OCI-LY7 (cell line): ENCODE measurements around the gene CDR2L. TPM values are rescaled to one million over a fixed set of nuclear protein-coding genes. Genes with fewer than 3 reads are reported as not detected.

ENCODE experiments used
- BruUV-seq: library from RNA; stranded (reverse); fragments of 400-500 nt; replicated peaks from 2 replicates; lab custom pipeline; 2021; lab: Mats Ljungman, UMichigan
- CTCF ChIA-PET: fragments of 300-600 bp; sonication (Branson Sonifier 250); formaldehyde crosslinking; loops from one replicate; lab custom pipeline; 2022; ENCODE audit warnings: antibody characterized with exemption; ENCODE audit not compliant: unreplicated experiment; lab: Charles Lee
- POLR2A ChIA-PET: fragments of 300-600 bp; sonication (Branson Sonifier 250); formaldehyde crosslinking; loops from one replicate; lab custom pipeline; 2022; ENCODE audit warnings: antibody characterized with exemption; lab: Charles Lee
- DNase-seq: peaks from one replicate; pipeline ENCODE4 v3.0.0-alpha.2; 2015; ENCODE audit warnings: low spot score
- H2AFZ ChIP-seq: fragments of 200-600 bp; sonication (generic), shearing (Covaris generic); 2 replicates; pipeline ENCODE4 v1.6.1; 2014; ENCODE audit warnings: mild to moderate bottlenecking, antibody characterized with exemption, low read length, moderate library complexity
- H3K27ac ChIP-seq: fragments of 200-600 bp; sonication (generic); 2 replicates; pipeline ENCODE4 v1.5.1; 2014; ENCODE audit warnings: mixed run types, low read depth, mild to moderate bottlenecking, moderate library complexity, low read length, inconsistent platforms; ENCODE audit not compliant: poor library complexity, severe bottlenecking
- H3K36me3 ChIP-seq: fragments of 200-600 bp; sonication (generic); 2 replicates; pipeline ENCODE4 v1.6.1; 2014; ENCODE audit warnings: mild to moderate bottlenecking, antibody characterized with exemption, low read length, moderate library complexity, mixed read lengths; ENCODE audit not compliant: insufficient read depth
- H3K4me1 ChIP-seq: fragments of 200-600 bp; sonication (generic); 2 replicates; pipeline ENCODE4 v1.5.1; 2014; ENCODE audit warnings: mild to moderate bottlenecking, low read length; ENCODE audit not compliant: insufficient read depth, poor library complexity, severe bottlenecking
- H3K4me2 ChIP-seq: fragments of 200-600 bp; sonication (generic); 2 replicates; pipeline ENCODE4 v1.6.1; 2014; ENCODE audit warnings: mild to moderate bottlenecking, low read length
- H3K4me3 ChIP-seq: fragments of 200-600 bp; sonication (generic); 2 replicates; pipeline ENCODE4 v1.5.1; 2014; ENCODE audit warnings: mild to moderate bottlenecking, low read depth, low read length; ENCODE audit not compliant: poor library complexity, severe bottlenecking
- H3K79me2 ChIP-seq: fragments of 200-600 bp; sonication (generic); 2 replicates; pipeline ENCODE4 v1.6.1; 2016; ENCODE audit warnings: low read depth, mild to moderate bottlenecking, low read length, moderate library complexity, mixed read lengths; ENCODE audit not compliant: insufficient read depth
- H3K9me2 ChIP-seq: fragments of 200-600 bp; sonication (generic); 2 replicates; pipeline ENCODE4 v1.6.1; 2016; ENCODE audit warnings: mild to moderate bottlenecking, low read length, mixed read lengths; ENCODE audit not compliant: insufficient read depth
- H3K9me3 ChIP-seq: fragments of 200-600 bp; sonication (generic); 2 replicates; pipeline ENCODE4 v1.6.1; 2014; ENCODE audit warnings: mild to moderate bottlenecking, mixed run types, low read length, mixed read lengths
- H4K20me1 ChIP-seq: fragments of 200-600 bp; sonication (generic); 2 replicates; pipeline ENCODE4 v1.6.1; 2014; ENCODE audit warnings: mild to moderate bottlenecking, antibody characterized with exemption, low read length, moderate library complexity, mixed read lengths; ENCODE audit not compliant: insufficient read depth
- CTCF ChIP-seq: fragments of 200-600 bp; sonication (generic); conservative IDR thresholded peaks from 2 replicates; pipeline ENCODE4 v1.5.1; 2014; ENCODE audit warnings: mild to moderate bottlenecking, antibody characterized with exemption, low read length, moderate library complexity, mixed read lengths
- EZH2phosphoT487 ChIP-seq: fragments of 200-600 bp; sonication (generic); IDR thresholded peaks from 2 replicates; pipeline ENCODE4 v1.6.1; 2018; ENCODE audit warnings: low read depth, borderline replicate concordance, mild to moderate bottlenecking, mixed run types, antibody characterized with exemption, low read length, moderate library complexity, mixed read lengths
- intact Hi-C: fragments of 100-400 bp; cut with micrococcal nuclease; formaldehyde crosslinking; loops from one replicate; pipeline ENCODE4 v1.10.0; 2022; ENCODE audit not compliant: unreplicated experiment
- total RNA-seq, 2 experiments: library from RNA; depleted of rRNA in 1 of 2; stranded (reverse); fragments of >200 nt in 1 of 2; shearing (Covaris generic) in 1 of 2; gene quantifications; 2 replicates each; pipeline ENCODE4 v1.2.3, GENCODE V29; 2014 to 2022

CDR2L gene
- total RNA-seq, 2 experiments from 2014 or later = 0.49 to 0.79 TPM

- Histone ChIP-seq H2AFZ (no peak overlapping the region), H3K4me2 (no peak overlapping the region), H3K36me3 (no peaks in the 10 kb centered on the region), H3K4me1 (peaks cover 10% of the 10 kb centered on the region), H3K4me3 (no peak overlapping the region), H3K9me2 (no peaks in the 10 kb centered on the region), H3K79me2 (no peaks in the 10 kb centered on the region), H3K9me3 (no peaks in the 10 kb centered on the region), H3K27ac (no peak overlapping the region), H4K20me1 (no peaks in the 10 kb centered on the region)
- intact Hi-C loops = no loop called here
- POLR2A ChIA-PET = interaction anchor here (1.0 to 2.2 kb wide), 3 partner anchors 10 to 41 kb away, joined by 3 to 9 read pairs (median 4); partner anchors contain the start of gene MRPL58
- DNase-seq = no peak
- BruUV-seq = no TSS peak
- CTCF ChIA-PET = interaction anchor here (0.5 to 1.8 kb wide), 2 partner anchors 10 to 12 kb away, joined by 4 to 9 read pairs; no protein-coding TSS in a partner anchor
- TF ChIP-seq EZH2phosphoT487 (no peak), CTCF (no peak)
These were observed 16.2 kb upstream of the CDR2L start for GRCh38 chr17:74971069-74971841.

- Histone ChIP-seq H3K79me2 (no peaks in the 10 kb centered on the region), H3K4me3 (no peak overlapping the region), H4K20me1 (no peaks in the 10 kb centered on the region), H3K4me2 (peak overlapping the region; percentile 71; the same call in 1 of the 2 replicates), H3K27ac (no peak overlapping the region), H3K9me3 (no peaks in the 10 kb centered on the region), H3K4me1 (peaks cover 10% of the 10 kb centered on the region), H2AFZ (no peak overlapping the region), H3K9me2 (no peaks in the 10 kb centered on the region), H3K36me3 (no peaks in the 10 kb centered on the region)
- TF ChIP-seq CTCF = no peak
- no peak for TF ChIP-seq EZH2phosphoT487
- DNase-seq = no peak
- ChIA-PET POLR2A (interaction anchor here (1.0 to 2.2 kb wide), 3 partner anchors 11 to 41 kb away, joined by 3 to 9 read pairs (median 4); partner anchors contain the start of gene MRPL58), CTCF (interaction anchor here (1.8 kb wide), 1 partner anchor 11 kb away, joined by 9 read pairs; no protein-coding TSS in a partner anchor)
- BruUV-seq = no TSS peak
- intact Hi-C loops = no loop called here
These were observed 15.7 kb upstream of the CDR2L start for GRCh38 chr17:74971842-74972106.
